H9 (cell line): ENCODE data around the gene BCAT1. TPM values are rescaled to one million over a fixed set of nuclear protein-coding genes. Genes with fewer than 3 reads are reported as not detected.

Experiments
- DNase-seq: peaks from one replicate; pipeline ENCODE4 v3.0.0-alpha.2; 2017
- H2AFZ ChIP-seq: one replicate; pipeline ENCODE4 v1.6.1; 2013; ENCODE audit warnings: mild to moderate bottlenecking, low read length, control low read depth, moderate library complexity
- H2AK5ac ChIP-seq: 2 replicates; pipeline ENCODE4 v1.6.1; 2013; ENCODE audit warnings: low read length, control low read depth, mixed read lengths; ENCODE audit not compliant: insufficient read length
- H2BK120ac ChIP-seq: one replicate; pipeline ENCODE4 v1.6.1; 2013; ENCODE audit warnings: low read depth, mild to moderate bottlenecking, low read length, control low read depth, inconsistent platforms; ENCODE audit not compliant: poor library complexity, severe bottlenecking
- H2BK12ac ChIP-seq: 2 replicates; pipeline ENCODE4 v1.6.1; 2013; ENCODE audit warnings: low read length, control low read depth, mixed read lengths, low read depth; ENCODE audit not compliant: insufficient read length
- H2BK15ac ChIP-seq: 2 replicates; pipeline ENCODE4 v1.6.1; 2013; ENCODE audit warnings: low read depth, low read length, control low read depth
- H2BK20ac ChIP-seq: one replicate; pipeline ENCODE4 v1.6.1; 2013; ENCODE audit warnings: low read depth, mild to moderate bottlenecking, low read length, control low read depth, inconsistent platforms; ENCODE audit not compliant: poor library complexity, severe bottlenecking
- H2BK5ac ChIP-seq: 2 replicates; pipeline ENCODE4 v1.6.1; 2013; ENCODE audit warnings: low read length, control low read depth, mixed read lengths; ENCODE audit not compliant: insufficient read length
- H3K14ac ChIP-seq: 2 replicates; pipeline ENCODE4 v1.6.1; 2013; ENCODE audit warnings: low read length, control low read depth; ENCODE audit not compliant: insufficient read depth
- H3K18ac ChIP-seq: 2 replicates; pipeline ENCODE4 v1.6.1; 2013; ENCODE audit warnings: low read depth, mild to moderate bottlenecking, mixed read lengths, low read length, control low read depth; ENCODE audit not compliant: insufficient read length
- H3K23ac ChIP-seq: 2 replicates; pipeline ENCODE4 v1.6.1; 2013; ENCODE audit warnings: low read length, control low read depth, mixed read lengths, low read depth; ENCODE audit not compliant: insufficient read length
- H3K23me2 ChIP-seq: 2 replicates; pipeline ENCODE4 v1.6.1; 2013; ENCODE audit warnings: low read depth, mild to moderate bottlenecking, mixed read lengths, low read length, control low read depth; ENCODE audit not compliant: insufficient read length, poor library complexity, severe bottlenecking
- H3K27ac ChIP-seq: 2 replicates; pipeline ENCODE4 v1.5.1; 2013; ENCODE audit warnings: low read length, control low read depth, mixed read lengths, low read depth; ENCODE audit not compliant: insufficient read length
- H3K27me3 ChIP-seq: 2 replicates; pipeline ENCODE4 v1.6.1; 2013; ENCODE audit warnings: low read length, control low read depth, inconsistent platforms; ENCODE audit not compliant: insufficient read depth
- H3K4ac ChIP-seq: 2 replicates; pipeline ENCODE4 v1.6.1; 2013; ENCODE audit warnings: low read depth, mild to moderate bottlenecking, control low read depth, inconsistent platforms, low read length, moderate library complexity
- H3K4me1 ChIP-seq: 2 replicates; pipeline ENCODE4 v1.6.1; 2013; ENCODE audit warnings: low read length, control low read depth, inconsistent platforms; ENCODE audit not compliant: insufficient read depth
- H3K4me2 ChIP-seq: 2 replicates; pipeline ENCODE4 v1.6.1; 2013; ENCODE audit warnings: low read length, control low read depth, mixed read lengths; ENCODE audit not compliant: insufficient read length, insufficient read depth
- H3K56ac ChIP-seq: 2 replicates; pipeline ENCODE4 v1.6.1; 2013; ENCODE audit warnings: low read depth, mild to moderate bottlenecking, mixed read lengths, low read length, control low read depth; ENCODE audit not compliant: insufficient read length
- H3K79me1 ChIP-seq: 2 replicates; pipeline ENCODE4 v1.6.1; 2013; ENCODE audit warnings: low read depth, mild to moderate bottlenecking, moderate library complexity, low read length, control low read depth, inconsistent platforms; ENCODE audit not compliant: insufficient read depth, poor library complexity, severe bottlenecking
- H3K79me2 ChIP-seq: 2 replicates; pipeline ENCODE4 v1.6.1; 2013; ENCODE audit warnings: low read length, control low read depth, inconsistent platforms; ENCODE audit not compliant: insufficient read depth
- H3K9ac ChIP-seq: 2 replicates; pipeline ENCODE4 v1.6.1; 2013; ENCODE audit warnings: low read length, control low read depth, mixed read lengths; ENCODE audit not compliant: insufficient read length; ENCODE audit errors: extremely low read depth
- H3K9me3 ChIP-seq: one replicate; pipeline ENCODE4 v1.6.1; 2013; ENCODE audit warnings: low read depth, low read length, inconsistent platforms; ENCODE audit not compliant: control insufficient read depth
- H3T11ph ChIP-seq: one replicate; pipeline ENCODE4 v1.6.1; 2013; ENCODE audit warnings: mild to moderate bottlenecking, low read length, control low read depth, inconsistent platforms
- H4K20me1 ChIP-seq: one replicate; pipeline ENCODE4 v1.6.1; 2013; ENCODE audit not compliant: control insufficient read depth, insufficient read length, insufficient read depth
- H4K5ac ChIP-seq: 2 replicates; pipeline ENCODE4 v1.6.1; 2013; ENCODE audit warnings: low read depth, mild to moderate bottlenecking, mixed read lengths, low read length, control low read depth; ENCODE audit not compliant: insufficient read length
- H4K8ac ChIP-seq: replicated peaks from 2 replicates; pipeline ENCODE4 v1.6.1; 2013; ENCODE audit warnings: low read length, control low read depth, mixed read lengths, low read depth; ENCODE audit not compliant: insufficient read length
- H4K91ac ChIP-seq: 2 replicates; pipeline ENCODE4 v1.6.1; 2013; ENCODE audit warnings: low read depth, mild to moderate bottlenecking, moderate library complexity, mixed read lengths, low read length, control low read depth; ENCODE audit not compliant: insufficient read length
- H3K27ac Mint-ChIP-seq, 3 experiments: 2 replicates in 2 of 3; 3 replicates in 1 of 3; pipeline ENCODE4 v1.8.0; 2020 to 2021; ENCODE audit warnings: mixed read lengths in 3 of 3, mild to moderate bottlenecking in 1 of 3, moderate library complexity in 1 of 3
- H3K27me3 Mint-ChIP-seq: 2 replicates; pipeline ENCODE4 v1.8.0; 2021; ENCODE audit warnings: low read depth, mild to moderate bottlenecking, moderate library complexity, mixed read lengths
- H3K36me3 Mint-ChIP-seq, 3 experiments: 2 replicates in 2 of 3; 3 replicates in 1 of 3; pipeline ENCODE4 v1.8.0; 2020 to 2021; ENCODE audit warnings: low read depth in 3 of 3, mixed read lengths in 3 of 3; ENCODE audit not compliant: insufficient read depth in 1 of 3
- H3K4me1 Mint-ChIP-seq, 2 experiments: 2 replicates each; pipeline ENCODE4 v1.8.0; 2020; ENCODE audit warnings: mixed read lengths in 2 of 2
- H3K4me3 Mint-ChIP-seq, 2 experiments: 2 replicates in 1 of 2; 3 replicates in 1 of 2; pipeline ENCODE4 v1.8.0; 2020 to 2021; ENCODE audit warnings: mild to moderate bottlenecking in 2 of 2, mixed read lengths in 2 of 2, moderate library complexity in 1 of 2
- H3K9me3 Mint-ChIP-seq, 2 experiments: 2 replicates in 1 of 2; 3 replicates in 1 of 2; pipeline ENCODE4 v1.8.0; 2020; ENCODE audit warnings: mild to moderate bottlenecking in 2 of 2, mixed read lengths in 2 of 2, moderate library complexity in 1 of 2
- WGBS: extraction: QIAGEN DNeasy Blood & Tissue Kit; methylation state at CpG from one replicate; pipeline ENCODE4 v1.1.7; 2013; ENCODE audit warnings: missing lambda C conversion rate, low lambda C conversion rate, mixed read lengths; ENCODE audit not compliant: insufficient read length; ENCODE audit errors: extremely low coverage; 5-methylcytosine and 5-hydroxymethylcytosine counted together
- total RNA-seq: library from RNA; stranded (reverse); gene quantifications from 2 replicates; pipeline ENCODE4 v1.2.1, GENCODE V29; 2021
- TF ChIP-seq, protein P1 (sequence below): fragments of 200-600 bp; sonication (generic); conservative IDR thresholded peaks from 3 replicates; pipeline ENCODE4 v1.8.0; 2021; ENCODE audit warnings: antibody characterized with exemption, mild to moderate bottlenecking

Gene BCAT1
- total RNA-seq, 1 experiment from 2014 or later = 244 TPM

- Histone ChIP-seq H3K4me2 (no peak overlapping the region), H2AK5ac (no peak overlapping the region), H4K91ac (no peak overlapping the region), H3K23me2 (no peaks in the 10 kb centered on the region), H2BK5ac (no peak overlapping the region), H3K79me1 (peaks cover 8% of the 10 kb centered on the region), H3K18ac (no peak overlapping the region), H2BK20ac (no peak overlapping the region), H4K8ac (no peak overlapping the region), H3K27ac (no peak overlapping the region), H3K4me1 (peaks cover 2% of the 10 kb centered on the region; the same call in 1 of the 2 replicates), H3K56ac (no peak overlapping the region), H3K79me2 (peaks cover 40% of the 10 kb centered on the region), H3K27me3 (no peaks in the 10 kb centered on the region), H4K20me1 (no peaks in the 10 kb centered on the region), H3K4ac (no peak overlapping the region), H4K5ac (no peak overlapping the region), H2AFZ (no peak overlapping the region), H2BK15ac (no peak overlapping the region), H2BK12ac (no peak overlapping the region), H3T11ph (no peak overlapping the region), H3K9me3 (no peaks in the 10 kb centered on the region), H2BK120ac (no peak overlapping the region), H3K23ac (no peak overlapping the region), H3K9ac (no peak overlapping the region), H3K14ac (no peak overlapping the region)
- DNase-seq = no peak
- no peaks in the 10 kb centered on the region for H3K27me3 Mint-ChIP-seq
- peaks cover 4 to 7% of the 10 kb centered on the region in 2 experiments for H3K9me3 Mint-ChIP-seq
- H3K36me3 Mint-ChIP-seq = peaks cover 11 to 24% (median 22%) of the 10 kb centered on the region in 3 experiments
- WGBS = 100% methylated on average over 1 of the region's 6 CpGs
- TF ChIP-seq, protein P1, sequence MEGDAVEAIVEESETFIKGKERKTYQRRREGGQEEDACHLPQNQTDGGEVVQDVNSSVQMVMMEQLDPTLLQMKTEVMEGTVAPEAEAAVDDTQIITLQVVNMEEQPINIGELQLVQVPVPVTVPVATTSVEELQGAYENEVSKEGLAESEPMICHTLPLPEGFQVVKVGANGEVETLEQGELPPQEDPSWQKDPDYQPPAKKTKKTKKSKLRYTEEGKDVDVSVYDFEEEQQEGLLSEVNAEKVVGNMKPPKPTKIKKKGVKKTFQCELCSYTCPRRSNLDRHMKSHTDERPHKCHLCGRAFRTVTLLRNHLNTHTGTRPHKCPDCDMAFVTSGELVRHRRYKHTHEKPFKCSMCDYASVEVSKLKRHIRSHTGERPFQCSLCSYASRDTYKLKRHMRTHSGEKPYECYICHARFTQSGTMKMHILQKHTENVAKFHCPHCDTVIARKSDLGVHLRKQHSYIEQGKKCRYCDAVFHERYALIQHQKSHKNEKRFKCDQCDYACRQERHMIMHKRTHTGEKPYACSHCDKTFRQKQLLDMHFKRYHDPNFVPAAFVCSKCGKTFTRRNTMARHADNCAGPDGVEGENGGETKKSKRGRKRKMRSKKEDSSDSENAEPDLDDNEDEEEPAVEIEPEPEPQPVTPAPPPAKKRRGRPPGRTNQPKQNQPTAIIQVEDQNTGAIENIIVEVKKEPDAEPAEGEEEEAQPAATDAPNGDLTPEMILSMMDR = no peak
- peak overlapping the region in 1 of 3 experiments; percentile 13; a peak in 2 of 7 replicates for H3K27ac Mint-ChIP-seq
- H3K4me1 Mint-ChIP-seq = peaks cover 40 to 43% of the 10 kb centered on the region in 2 experiments
- no peak overlapping the region for H3K4me3 Mint-ChIP-seq
Measured at GRCh38 chr12:24922090-24922489, 26.8 kb downstream of the BCAT1 start.
